Measurements from ENCODE around the gene YWHAE. TPM values are rescaled to one million over a fixed set of nuclear protein-coding genes. Genes with fewer than 3 reads are reported as not detected.
A peak's percentile ranks its signal among the peaks of the same experiment; 100 is the strongest.
"Not testable (repeated sequence)": the region's sequence is repeated elsewhere in the genome, so short reads cannot be mapped to it uniquely, and the experiment has no call there.

The YWHAE gene
- total and polyA plus RNA-seq, 8 donors = 219 to 1,151 (median 340) TPM

DNA sequence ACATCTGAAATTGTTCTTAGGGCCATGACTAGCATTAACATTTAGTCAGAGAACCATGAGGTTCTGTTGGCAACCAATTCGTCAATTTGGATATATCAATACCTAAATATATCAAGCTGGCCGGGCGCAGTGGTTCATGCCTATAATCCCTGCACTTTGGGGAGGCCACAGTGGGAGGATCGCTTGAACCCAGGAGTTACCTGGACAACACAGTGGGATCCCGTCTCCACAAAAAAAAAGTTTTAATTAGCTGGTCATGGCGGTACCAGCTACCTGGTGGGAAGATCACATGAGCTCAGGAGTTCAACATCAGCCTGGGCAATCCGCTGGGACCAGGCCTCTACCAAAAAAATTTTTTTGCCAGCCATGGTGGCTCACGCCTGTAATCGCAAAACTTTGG, 8.4 kb downstream of the YWHAE start:
- Histone ChIP-seq H3K4me1 (peaks cover 87 to 100% (median 94%) of the 10 kb centered on the region in 4 donors), H3K27me3 (no peaks in the 10 kb centered on the region), H3K27ac (peak overlapping the region in 2 of 5 donors; percentile 59 to 71), H3K4me3 (peak overlapping the region in 1 of 4 donors; percentile 6), H3K9me3 (no peaks in the 10 kb centered on the region), H3K36me3 (peaks cover 0 to 10% (median 8%) of the 10 kb centered on the region in 4 donors)
- intact Hi-C loops (cut with DNase I; ENCODE audit: low total_unique reads) = no loop called here
- TF ChIP-seq POLR2A (IDR thresholded peaks at IDR 0.05) (no peak), EP300 (IDR thresholded peaks at IDR 0.05) (no peak), POLR2AphosphoS5 (IDR thresholded peaks at IDR 0.05) (no peak)
- TF ChIP-seq, protein P1, sequence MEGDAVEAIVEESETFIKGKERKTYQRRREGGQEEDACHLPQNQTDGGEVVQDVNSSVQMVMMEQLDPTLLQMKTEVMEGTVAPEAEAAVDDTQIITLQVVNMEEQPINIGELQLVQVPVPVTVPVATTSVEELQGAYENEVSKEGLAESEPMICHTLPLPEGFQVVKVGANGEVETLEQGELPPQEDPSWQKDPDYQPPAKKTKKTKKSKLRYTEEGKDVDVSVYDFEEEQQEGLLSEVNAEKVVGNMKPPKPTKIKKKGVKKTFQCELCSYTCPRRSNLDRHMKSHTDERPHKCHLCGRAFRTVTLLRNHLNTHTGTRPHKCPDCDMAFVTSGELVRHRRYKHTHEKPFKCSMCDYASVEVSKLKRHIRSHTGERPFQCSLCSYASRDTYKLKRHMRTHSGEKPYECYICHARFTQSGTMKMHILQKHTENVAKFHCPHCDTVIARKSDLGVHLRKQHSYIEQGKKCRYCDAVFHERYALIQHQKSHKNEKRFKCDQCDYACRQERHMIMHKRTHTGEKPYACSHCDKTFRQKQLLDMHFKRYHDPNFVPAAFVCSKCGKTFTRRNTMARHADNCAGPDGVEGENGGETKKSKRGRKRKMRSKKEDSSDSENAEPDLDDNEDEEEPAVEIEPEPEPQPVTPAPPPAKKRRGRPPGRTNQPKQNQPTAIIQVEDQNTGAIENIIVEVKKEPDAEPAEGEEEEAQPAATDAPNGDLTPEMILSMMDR (IDR thresholded peaks at IDR 0.05) = no peak
- WGBS, 5 donors = 87 to 90% (median 89%) methylated on average over 9 of the region's 9 CpGs
- no peak for DNase-seq

DNA sequence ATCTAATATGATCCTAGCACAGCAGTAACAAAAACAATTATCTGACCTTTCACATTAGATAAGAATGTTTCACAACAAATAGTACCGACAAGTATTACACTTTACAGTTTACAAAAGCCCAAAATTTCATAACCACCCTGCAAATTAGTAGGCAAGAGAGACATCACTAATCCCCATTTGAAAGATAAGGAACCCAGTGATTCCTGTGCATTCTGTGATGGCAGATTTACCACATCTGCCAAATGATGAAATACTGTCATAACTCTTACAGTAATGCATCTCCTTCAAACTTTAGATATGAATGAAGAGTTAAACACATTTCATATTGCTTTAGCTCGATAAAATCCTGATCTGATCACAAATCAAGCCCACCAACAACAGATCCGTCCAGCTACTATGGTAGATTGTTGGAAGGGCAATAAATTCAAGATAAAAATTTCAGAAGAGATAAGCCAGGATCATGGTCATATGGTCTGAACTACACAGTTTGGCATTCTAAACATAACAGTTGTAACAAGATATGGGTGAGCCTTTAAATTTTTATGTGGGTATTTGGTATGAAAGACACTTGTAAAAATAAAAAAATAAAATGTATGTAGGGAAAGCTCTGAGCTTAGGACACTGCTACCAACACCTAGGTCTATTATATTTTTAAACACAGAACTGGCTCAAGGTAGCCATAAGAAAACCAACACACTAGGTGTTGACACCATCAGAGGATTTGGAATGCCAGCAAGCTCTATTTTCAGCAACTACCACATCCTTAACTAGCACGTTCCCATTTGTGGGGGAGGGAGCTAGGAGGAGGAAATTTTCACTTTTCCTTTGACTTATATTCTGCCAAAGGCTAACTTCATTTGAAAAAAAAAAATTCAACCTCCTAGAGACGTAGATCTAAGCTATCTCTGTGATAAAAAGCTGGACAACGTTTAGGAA, 9.3 kb downstream of the YWHAE start:
- intact Hi-C loops (cut with DNase I; ENCODE audit: low total_unique reads) = no loop called here
- WGBS, 5 donors = 9 to 15% (median 13%) methylated on average over 6 of the region's 6 CpGs
- H3K27ac ChIP-seq = peak overlapping the region in 3 of 5 donors; percentile 18 to 71 (median 59)
- peaks cover 0 to 2% (median under 1%) of the 10 kb centered on the region in 4 donors for H3K36me3 ChIP-seq
- TF ChIP-seq POLR2AphosphoS5 (IDR thresholded peaks at IDR 0.05) (no peak), EP300 (IDR thresholded peaks at IDR 0.05) (no peak), POLR2A (IDR thresholded peaks at IDR 0.05) (no peak)
- TF ChIP-seq, protein P1 (IDR thresholded peaks at IDR 0.05) = no peak
- H3K4me1 ChIP-seq = peaks cover 85 to 100% (median 95%) of the 10 kb centered on the region in 4 donors
- DNase-seq = no peak
- peak overlapping the region in 1 of 4 donors; percentile 16 for H3K4me3 ChIP-seq
- H3K9me3 ChIP-seq = no peaks in the 10 kb centered on the region
- H3K27me3 ChIP-seq = no peaks in the 10 kb centered on the region

DNA sequence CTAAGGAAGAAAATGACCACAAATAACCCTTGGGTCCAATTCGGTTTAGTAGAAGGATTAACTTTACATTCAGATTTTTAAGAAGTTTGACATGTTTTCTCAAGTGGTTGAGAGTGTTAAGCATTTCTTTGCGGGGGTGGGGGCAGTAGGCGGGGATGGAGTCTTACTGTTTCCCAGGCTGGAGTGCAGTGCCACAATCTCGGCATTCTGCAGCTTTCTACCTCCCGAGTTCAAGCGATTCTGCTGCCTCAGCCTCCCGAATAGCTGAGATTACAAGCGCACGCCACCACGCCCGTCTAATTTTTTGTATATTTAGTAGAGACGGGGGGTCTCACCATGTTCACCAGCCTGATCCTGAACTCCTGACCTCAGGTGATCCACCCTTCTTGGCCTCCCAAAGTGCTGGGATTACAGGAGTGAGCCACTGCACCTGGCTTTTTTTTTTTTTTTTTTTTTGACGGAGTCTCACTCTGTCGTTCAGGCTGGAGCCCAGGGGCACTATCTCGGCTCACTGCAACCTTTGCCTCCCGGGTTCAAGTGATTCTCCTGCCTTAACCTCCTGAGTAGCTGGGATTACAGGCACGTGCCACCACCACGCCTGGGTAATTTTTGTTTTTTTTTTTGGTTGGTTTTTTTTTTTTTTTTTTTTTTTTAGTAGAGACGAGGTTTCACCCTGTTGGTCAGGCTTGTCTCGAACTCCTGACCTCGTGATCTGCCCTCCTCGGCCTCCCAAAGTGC, 12.4 kb downstream of the YWHAE start:
- H3K27ac ChIP-seq; H3K9me3 ChIP-seq; H3K4me3 ChIP-seq; DNase-seq; intact Hi-C loops (cut with DNase I; ENCODE audit: low total_unique reads); H3K36me3 ChIP-seq; H3K27me3 ChIP-seq: not testable (repeated sequence)
- H3K4me1 ChIP-seq = peaks cover 77 to 100% (median 96%) of the 10 kb centered on the region in 4 donors
- 56 to 67% (median 59%) methylated on average over 18 to 22 of the region's 22 CpGs for WGBS, 5 donors

DNA sequence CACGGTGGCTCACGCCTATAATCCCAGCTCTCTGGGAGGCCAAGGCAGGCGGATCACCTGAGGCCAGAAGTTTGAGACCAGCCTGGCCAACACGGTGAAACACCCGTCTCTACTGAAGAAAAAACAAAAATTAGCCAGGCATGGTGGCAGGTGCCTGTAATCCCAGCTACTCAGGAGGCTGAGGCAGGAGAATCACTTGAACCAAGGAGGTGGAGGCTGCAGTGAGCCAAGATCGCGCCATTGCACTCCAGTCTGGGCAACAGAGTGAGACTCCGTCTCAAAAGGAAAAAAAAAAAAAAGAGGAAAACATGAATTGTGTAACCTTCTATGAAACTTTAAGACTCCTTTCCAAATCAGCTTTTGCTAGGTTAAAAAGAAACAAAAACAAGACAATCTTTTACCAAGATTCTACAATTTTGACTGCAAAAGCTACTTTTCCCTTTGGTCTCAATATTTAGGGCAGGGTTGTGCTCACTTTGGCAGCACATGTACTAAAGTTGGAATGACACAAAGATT, 13.3 kb downstream of the YWHAE start:
- intact Hi-C loops (cut with DNase I; ENCODE audit: low total_unique reads); H3K36me3 ChIP-seq; H3K9me3 ChIP-seq; DNase-seq; H3K4me3 ChIP-seq; H3K27me3 ChIP-seq; H3K27ac ChIP-seq: not testable (repeated sequence)
- WGBS, 5 donors = 81 to 88% (median 85%) methylated on average over 8 of the region's 8 CpGs
- H3K4me1 ChIP-seq = peaks cover 72 to 100% (median 95%) of the 10 kb centered on the region in 4 donors

DNA sequence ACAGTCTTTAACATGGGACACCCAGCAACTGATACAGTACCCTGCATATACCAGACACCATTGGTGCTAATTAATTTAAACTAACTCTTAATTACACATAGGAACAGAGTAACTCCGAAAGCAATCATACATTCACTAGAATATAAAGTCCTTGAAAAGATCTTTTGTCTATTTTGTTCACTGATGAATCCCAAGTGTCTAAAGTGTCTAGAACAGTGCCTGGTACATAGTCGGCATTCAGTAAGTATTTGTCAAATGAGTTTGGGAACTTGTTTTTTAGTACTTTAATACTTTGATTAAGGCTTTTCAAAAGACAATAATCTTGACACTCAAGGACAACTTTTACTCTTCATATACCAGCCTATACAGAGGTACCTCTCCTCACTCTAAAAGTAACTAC, 13.8 kb downstream of the YWHAE start:
- H3K27ac ChIP-seq = no peak overlapping the region
- TF ChIP-seq POLR2A (IDR thresholded peaks at IDR 0.05) (no peak), EP300 (IDR thresholded peaks at IDR 0.05) (no peak), POLR2AphosphoS5 (IDR thresholded peaks at IDR 0.05) (no peak)
- TF ChIP-seq, protein P1 (IDR thresholded peaks at IDR 0.05) = no peak
- no peak for DNase-seq
- peaks cover 0 to 5% (median 0%) of the 10 kb centered on the region in 4 donors for H3K36me3 ChIP-seq
- intact Hi-C loops (cut with DNase I; ENCODE audit: low total_unique reads) = no loop called here
- H3K4me1 ChIP-seq = peaks cover 72 to 100% (median 94%) of the 10 kb centered on the region in 4 donors
- no peaks in the 10 kb centered on the region for H3K9me3 ChIP-seq
- no peaks in the 10 kb centered on the region for H3K27me3 ChIP-seq
- 66 to 72% (median 70%) methylated on average over 2 of the region's 2 CpGs for WGBS, 5 donors
- H3K4me3 ChIP-seq = no peak overlapping the region

Measured in stomach (tissue), 9 donors.